C4-2B (cell line): Measurements from ENCODE around the gene IFI16.

Experiments used
- H3K27ac ChIP-seq: fragments of 450-650 bp; 2 replicates; pipeline ENCODE4 v1.5.1; 2017
- CTCF ChIP-seq: fragments of 450-650 bp; conservative IDR thresholded peaks from 2 replicates; pipeline ENCODE4 v1.5.1; 2017; ENCODE audit warnings: mild to moderate bottlenecking
- ZFX ChIP-seq: fragments of 450-650 bp; IDR thresholded peaks from 2 replicates; pipeline ENCODE4 v1.6.1; 2017

The IFI16 gene

GRCh38 chr1:159077120-159077961, 67.6 kb downstream of the IFI16 start:
- TF ChIP-seq ZFX (no peak), CTCF (no peak)
- no peak overlapping the region for H3K27ac ChIP-seq

- H3K27ac ChIP-seq = no peak overlapping the region
- TF ChIP-seq ZFX = no peak
- TF ChIP-seq CTCF = no peak
Measured at GRCh38 chr1:159079525-159079924, 69.8 kb downstream of the IFI16 start.

GRCh38 chr1:159081626-159082025, 71.9 kb downstream of the IFI16 start:
- no peak for TF ChIP-seq CTCF
- no peak for TF ChIP-seq ZFX
- no peak overlapping the region for H3K27ac ChIP-seq

GRCh38 chr1:159083013-159083412, 73.3 kb downstream of the IFI16 start:
- no peak overlapping the region for H3K27ac ChIP-seq
- no peak for TF ChIP-seq CTCF
- no peak for TF ChIP-seq ZFX

- no peak overlapping the region for H3K27ac ChIP-seq
- TF ChIP-seq CTCF (no peak), ZFX (no peak)
Measured at GRCh38 chr1:159084152-159084551, 74.4 kb downstream of the IFI16 start.

- no peak overlapping the region for H3K27ac ChIP-seq
- no peak for TF ChIP-seq CTCF
- no peak for TF ChIP-seq ZFX
Measured at GRCh38 chr1:159084867-159085266, 75.2 kb downstream of the IFI16 start.

- H3K27ac ChIP-seq = no peak overlapping the region
- no peak for TF ChIP-seq CTCF
- no peak for TF ChIP-seq ZFX
Measured at GRCh38 chr1:159088050-159088449, 78.3 kb downstream of the IFI16 start.
